Transverse colon (tissue), 4 donors: ENCODE data around the gene HAGH. TPM values are rescaled to one million over a fixed set of nuclear protein-coding genes. Genes with fewer than 3 reads are reported as not detected.

Experiments used
- DNase-seq: peaks from one replicate; pipeline ENCODE4 v3.0.0-alpha.2; 2019
- H3K27ac ChIP-seq, 4 donors: fragments of 200-600 bp; sonication (generic); 2 replicates each; pipeline ENCODE4 v1.5.1; 2016 to 2018; ENCODE audit warnings: inconsistent platforms in 4 of 4
- H3K27me3 ChIP-seq: fragments of 200-600 bp; sonication (generic); 2 replicates; pipeline ENCODE4 v1.5.1; 2017; ENCODE audit warnings: inconsistent platforms
- H3K36me3 ChIP-seq, 4 donors: fragments of 200-600 bp; sonication (generic); 2 replicates each; pipeline ENCODE4 v1.5.1; 2017 to 2019; ENCODE audit warnings: inconsistent platforms in 4 of 4
- H3K4me1 ChIP-seq, 4 donors: fragments of 200-600 bp; sonication (generic); 2 replicates each; pipeline ENCODE4 v1.5.1; 2017 to 2020; ENCODE audit warnings: inconsistent platforms in 4 of 4
- H3K4me3 ChIP-seq, 4 donors: fragments of 200-600 bp; sonication (generic); 1 replicate in 1 of 4; 2 replicates in 3 of 4; pipeline versions ENCODE4 v1.5.1 to v1.6.1; 2017 to 2019; ENCODE audit warnings: inconsistent platforms in 4 of 4
- H3K9me3 ChIP-seq, 2 donors: fragments of 200-600 bp; sonication (generic); 2 replicates each; pipeline ENCODE4 v1.5.1; 2017 to 2019; ENCODE audit warnings: inconsistent platforms in 2 of 2
- CTCF ChIP-seq, 5 experiments: fragments of 200-600 bp in 3 of 5; fragments of 450-650 bp in 2 of 5; sonication (generic) in 3 of 5; IDR thresholded peaks; 1 replicate in 2 of 5; 2 replicates in 3 of 5; pipeline ENCODE4 v1.5.1; 2016 to 2017; ENCODE audit warnings: antibody characterized with exemption in 5 of 5, inconsistent platforms in 3 of 5, mild to moderate bottlenecking in 2 of 5, moderate library complexity in 1 of 5
- EP300 ChIP-seq: sonication (generic); formaldehyde crosslinking; IDR thresholded peaks from one replicate; pipeline ENCODE4 v1.6.1; 2017; ENCODE audit warnings: antibody characterized with exemption, low read depth
- POLR2A ChIP-seq: fragments of 450-650 bp; IDR thresholded peaks from one replicate; pipeline ENCODE4 v1.6.1; 2016; ENCODE audit warnings: antibody characterized with exemption, mild to moderate bottlenecking, moderate library complexity
- POLR2AphosphoS5 ChIP-seq, 3 donors: sonication (generic); formaldehyde crosslinking; IDR thresholded peaks; one replicate each; pipeline ENCODE4 v1.6.1; 2016; ENCODE audit warnings: antibody characterized with exemption in 3 of 3
- WGBS, 2 donors: methylation state at CpG; one replicate each; pipeline ENCODE4 v1.1.5; 2018; ENCODE audit warnings: low coverage in 1 of 2; 5-methylcytosine and 5-hydroxymethylcytosine counted together
- in situ Hi-C, 4 donors: fragments of 200-750 bp; cut with MboI; loops; one replicate each; pipeline versions ENCODE4 v1.15.0 to v1.15.1; 2017; ENCODE audit warnings: low sequenced_read_pairs in 3 of 4, low pct_ligation_motif_present in 1 of 4, low pct_unique_long_range_greater_than_20kb in 1 of 4
- intact Hi-C: fragments of 100-400 bp; cut with DNase I; formaldehyde crosslinking; loops from one replicate; pipeline ENCODE4 v1.15.1; 2023; ENCODE audit warnings: low total_unique reads
- total RNA-seq, 4 donors: library from RNA; depleted of rRNA; stranded (reverse); fragments of >200 nt; gene quantifications; one replicate each; pipeline ENCODE4 v1.1.0, GENCODE V29; 2016

The HAGH gene
- total RNA-seq, 4 donors from 2014 or later: 40.6 to 403 (median 121) TPM

- H3K9me3 ChIP-seq: no peaks in the 10 kb centered on the region
- WGBS, 2 donors: 24 to 49% methylated on average over 5 of the region's 5 CpGs
- intact Hi-C loops: no loop called here
- no peak overlapping the region for H3K4me3 ChIP-seq
- no peak for DNase-seq
- peaks cover 48% of the 10 kb centered on the region for H3K27me3 ChIP-seq
- H3K36me3 ChIP-seq: no peaks in the 10 kb centered on the region
- H3K27ac ChIP-seq: no peak overlapping the region
- H3K4me1 ChIP-seq: peaks cover 0 to 4% (median 2%) of the 10 kb centered on the region in 4 donors
- TF ChIP-seq CTCF (IDR thresholded peaks at IDR 0.05) (no peak), EP300 (no peak), POLR2AphosphoS5 (IDR thresholded peaks at IDR 0.05) (no peak), POLR2A (no peak)
- in situ Hi-C loops: no loop called here
Measured at GRCh38 chr16:1857433-1858097, 30.9 kb upstream of the HAGH start.

DNA sequence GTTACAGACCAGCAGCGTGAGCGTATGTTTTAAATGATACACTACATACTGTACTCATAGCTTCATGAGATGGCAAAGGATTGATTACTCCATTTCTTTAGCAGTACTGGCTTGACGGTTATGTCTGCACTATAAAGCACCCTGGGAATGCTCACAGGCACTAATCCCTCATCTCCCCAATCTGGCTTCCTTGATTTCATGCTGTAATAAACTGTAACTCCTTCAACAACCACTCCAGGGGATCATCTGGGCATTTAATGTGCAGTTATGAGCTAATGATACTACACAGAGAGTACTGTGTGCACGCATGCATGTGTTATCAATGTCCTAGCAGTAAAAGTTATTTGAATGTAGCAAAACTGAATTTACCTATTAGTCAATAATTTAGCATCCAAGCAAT, 25.2 kb upstream of the HAGH start:
- intact Hi-C loops (no loop called here), in situ Hi-C loops (no loop called here)
- H3K36me3 ChIP-seq: no peaks in the 10 kb centered on the region
- H3K27ac ChIP-seq: no peak overlapping the region
- no peaks in the 10 kb centered on the region for H3K9me3 ChIP-seq
- H3K4me1 ChIP-seq: no peaks in the 10 kb centered on the region
- no peak overlapping the region for H3K4me3 ChIP-seq
- H3K27me3 ChIP-seq: peaks cover 12% of the 10 kb centered on the region
- TF ChIP-seq POLR2AphosphoS5 (IDR thresholded peaks at IDR 0.05) (no peak), EP300 (no peak), CTCF (IDR thresholded peaks at IDR 0.05) (no peak), POLR2A (no peak)
- WGBS, 2 donors: 66 to 68% methylated on average over 4 of the region's 4 CpGs
- no peak for DNase-seq

DNA sequence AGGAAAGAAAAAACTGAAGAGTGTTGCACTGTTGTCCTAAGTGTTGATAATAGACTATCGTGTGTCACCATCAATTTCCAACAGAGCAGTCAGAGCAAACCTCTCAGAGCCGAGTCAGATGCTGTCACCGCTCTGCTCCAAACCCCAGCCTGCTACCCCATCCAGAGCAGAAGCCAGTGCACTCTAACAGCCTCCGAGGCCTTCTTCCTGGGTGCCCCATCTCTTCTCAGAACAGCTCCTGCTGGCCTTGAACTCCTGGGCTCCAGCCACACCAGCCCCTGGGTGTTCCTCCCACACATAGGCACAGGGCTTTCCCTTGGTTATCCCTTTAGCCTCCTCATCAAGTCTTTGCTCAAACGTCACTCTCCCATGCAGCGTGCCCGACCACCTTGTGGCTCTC, 24.4 kb upstream of the HAGH start:
- in situ Hi-C loops (no loop called here), intact Hi-C loops (no loop called here)
- Histone ChIP-seq H3K27me3 (peaks cover 12% of the 10 kb centered on the region), H3K4me3 (no peak overlapping the region), H3K9me3 (no peaks in the 10 kb centered on the region), H3K36me3 (no peaks in the 10 kb centered on the region), H3K4me1 (no peaks in the 10 kb centered on the region), H3K27ac (no peak overlapping the region)
- no peak for DNase-seq
- whole genome bisulfite sequencing, 2 donors: 75 to 82% methylated on average over 3 to 7 of the region's 7 CpGs
- TF ChIP-seq CTCF (IDR thresholded peaks at IDR 0.05) (no peak), POLR2AphosphoS5 (IDR thresholded peaks at IDR 0.05) (no peak), EP300 (no peak), POLR2A (no peak)

GRCh38 chr16:1846416-1846815, 19.8 kb upstream of the HAGH start:
- no peak overlapping the region for H3K27ac ChIP-seq
- H3K9me3 ChIP-seq: no peaks in the 10 kb centered on the region
- no peak overlapping the region for H3K4me3 ChIP-seq
- in situ Hi-C loops: no loop called here
- 88 to 93% methylated on average over 1 of the region's 1 CpG for WGBS, 2 donors
- intact Hi-C loops: no loop called here
- no peaks in the 10 kb centered on the region for H3K4me1 ChIP-seq
- no peak for DNase-seq
- no peaks in the 10 kb centered on the region for H3K36me3 ChIP-seq
- TF ChIP-seq POLR2AphosphoS5 (IDR thresholded peaks at IDR 0.05) (no peak), CTCF (IDR thresholded peaks at IDR 0.05) (no peak), POLR2A (no peak), EP300 (no peak)
- peaks cover 13% of the 10 kb centered on the region for H3K27me3 ChIP-seq
